AG10803 (cell line): ENCODE measurements around the gene PLAAT3.

ENCODE experiments used
- DNase-seq: peaks from one replicate; pipeline ENCODE4 v3.0.0; 2010; ENCODE audit warnings: low read depth
- H3K4me3 ChIP-seq: 2 replicates; pipeline ENCODE4 v1.5.1; 2011; ENCODE audit warnings: mild to moderate bottlenecking, low read length, control low read depth
- CTCF ChIP-seq: conservative IDR thresholded peaks from 2 replicates; pipeline ENCODE4 v1.5.1; 2011; ENCODE audit warnings: mild to moderate bottlenecking, low read length, control low read depth, inconsistent platforms

PLAAT3 gene

GRCh38 chr11:63563201-63564055 lies 50.8 kb downstream of the PLAAT3 start, which contains the start of gene PLAAT2:
PLAAT2 (minus strand) TSS chr11:63563379; CDS start chr11:63563324, 55 bp downstream.
- no peak for DNase-seq
- no peak within 1 kb of the TSS for H3K4me3 ChIP-seq
- no peak for TF ChIP-seq CTCF

- no peak for TF ChIP-seq CTCF
- H3K4me3 ChIP-seq, result no peak overlapping the region
- no peak for DNase-seq
These were observed 53.6 kb downstream of the PLAAT3 start for GRCh38 chr11:63560506-63561180.

- no peak for DNase-seq
- H3K4me3 ChIP-seq, result no peak overlapping the region
- TF ChIP-seq CTCF, result no peak
These were observed 55.6 kb downstream of the PLAAT3 start for GRCh38 chr11:63558459-63559157.

- no peak for DNase-seq
- no peak overlapping the region for H3K4me3 ChIP-seq
- no peak for TF ChIP-seq CTCF
These were observed 56.7 kb downstream of the PLAAT3 start for GRCh38 chr11:63557570-63557969.

- TF ChIP-seq CTCF, result no peak
- no peak overlapping the region for H3K4me3 ChIP-seq
- DNase-seq, result no peak
These were observed 57.7 kb downstream of the PLAAT3 start for GRCh38 chr11:63556404-63557013.

GRCh38 chr11:63554877-63555223 lies 59.4 kb downstream of the PLAAT3 start:
- TF ChIP-seq CTCF, result no peak

More at GRCh38 chr11:63554877-63555223, 59.4 kb downstream of the PLAAT3 start:
- H3K4me3 ChIP-seq, result no peak overlapping the region
- DNase-seq, result no peak
